ENCODE data around the gene KAT2B. TPM values are rescaled to one million over a fixed set of nuclear protein-coding genes. Genes with fewer than 3 reads are reported as not detected.

The KAT2B gene
- total and polyA plus RNA-seq, 2 of the 13 experiments (the other 11 are each of a cell fraction or from before 2014, with no cell fraction given): 0.97 to 1.7 TPM

DNA sequence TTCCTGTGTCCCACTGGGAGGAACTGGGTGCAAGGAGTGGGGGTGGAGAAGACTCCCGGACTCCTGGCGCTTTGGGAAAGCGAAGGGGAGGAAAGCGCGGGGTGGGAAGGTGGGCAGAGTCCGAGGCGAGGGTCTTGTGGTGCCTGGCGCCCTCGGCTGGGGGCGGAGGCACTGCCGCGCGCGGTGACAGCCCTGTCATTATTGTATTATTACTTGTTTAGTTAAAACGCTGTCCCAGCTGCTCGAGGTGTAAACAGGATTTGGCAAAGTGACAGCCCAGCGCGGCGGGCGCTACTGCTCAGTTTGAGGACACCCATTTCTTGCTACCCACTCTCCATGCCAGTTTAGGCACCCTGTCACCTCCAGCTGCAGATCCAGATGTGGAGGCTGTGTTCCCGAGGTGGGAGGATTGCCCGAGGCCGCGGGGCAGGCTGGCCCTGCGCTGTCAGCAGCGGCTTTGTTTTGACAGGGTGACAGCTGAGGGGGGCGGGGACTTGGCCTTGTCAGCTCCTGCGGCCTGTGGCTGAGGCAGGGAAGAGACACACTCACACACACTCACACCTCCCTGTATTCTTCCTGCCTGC is 1.0 kb downstream of the KAT2B start (continued):
- TF ChIP-seq, protein P1, sequence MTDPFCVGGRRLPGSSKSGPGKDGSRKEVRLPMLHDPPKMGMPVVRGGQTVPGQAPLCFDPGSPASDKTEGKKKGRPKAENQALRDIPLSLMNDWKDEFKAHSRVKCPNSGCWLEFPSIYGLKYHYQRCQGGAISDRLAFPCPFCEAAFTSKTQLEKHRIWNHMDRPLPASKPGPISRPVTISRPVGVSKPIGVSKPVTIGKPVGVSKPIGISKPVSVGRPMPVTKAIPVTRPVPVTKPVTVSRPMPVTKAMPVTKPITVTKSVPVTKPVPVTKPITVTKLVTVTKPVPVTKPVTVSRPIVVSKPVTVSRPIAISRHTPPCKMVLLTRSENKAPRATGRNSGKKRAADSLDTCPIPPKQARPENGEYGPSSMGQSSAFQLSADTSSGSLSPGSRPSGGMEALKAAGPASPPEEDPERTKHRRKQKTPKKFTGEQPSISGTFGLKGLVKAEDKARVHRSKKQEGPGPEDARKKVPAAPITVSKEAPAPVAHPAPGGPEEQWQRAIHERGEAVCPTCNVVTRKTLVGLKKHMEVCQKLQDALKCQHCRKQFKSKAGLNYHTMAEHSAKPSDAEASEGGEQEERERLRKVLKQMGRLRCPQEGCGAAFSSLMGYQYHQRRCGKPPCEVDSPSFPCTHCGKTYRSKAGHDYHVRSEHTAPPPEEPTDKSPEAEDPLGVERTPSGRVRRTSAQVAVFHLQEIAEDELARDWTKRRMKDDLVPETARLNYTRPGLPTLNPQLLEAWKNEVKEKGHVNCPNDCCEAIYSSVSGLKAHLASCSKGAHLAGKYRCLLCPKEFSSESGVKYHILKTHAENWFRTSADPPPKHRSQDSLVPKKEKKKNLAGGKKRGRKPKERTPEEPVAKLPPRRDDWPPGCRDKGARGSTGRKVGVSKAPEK (CRISPR knock-in tag; IDR thresholded peaks at IDR 0.05; ENCODE audit: borderline replicate concordance): no peak
- TF ChIP-seq KDM4B (CRISPR knock-in tag; IDR thresholded peaks at IDR 0.05): no peak
- no peak for TF ChIP-seq ESRRA (CRISPR knock-in tag; IDR thresholded peaks at IDR 0.05; ENCODE audit: low read depth)
- no peak for TF ChIP-seq CAMTA2 (CRISPR knock-in tag; IDR thresholded peaks at IDR 0.05; ENCODE audit: borderline replicate concordance)
- no peak for TF ChIP-seq TIGD3 (CRISPR knock-in tag; IDR thresholded peaks at IDR 0.05; ENCODE audit: borderline replicate concordance)
- TF ChIP-seq TCF7 (IDR thresholded peaks at IDR 0.05; ENCODE audit: low read depth): no peak
- TF ChIP-seq HMG20B (CRISPR knock-in tag; conservative IDR thresholded peaks at IDR 0.05): no peak
- TF ChIP-seq NFE2L1 (CRISPR knock-in tag; IDR thresholded peaks at IDR 0.05; ENCODE audit: borderline replicate concordance): no peak
- TF ChIP-seq NFYB (CRISPR knock-in tag; IDR thresholded peaks at IDR 0.05): no peak
- TF ChIP-seq ZSCAN21 (CRISPR knock-in tag; IDR thresholded peaks at IDR 0.05; ENCODE audit: borderline replicate concordance): 0 out of 2 replicates have a peak, but pooled peaks have one; percentile 29
- TF ChIP-seq SAP130 (CRISPR knock-in tag; IDR thresholded peaks at IDR 0.05; ENCODE audit: low read depth): peak; percentile 99
- no peak for TF ChIP-seq ZNF326 (CRISPR knock-in tag; IDR thresholded peaks at IDR 0.05; ENCODE audit: borderline replicate concordance)
- peak; percentile 36; the same call in 1 of the 2 replicates for TF ChIP-seq TBX2 (CRISPR knock-in tag; IDR thresholded peaks at IDR 0.05; ENCODE audit: borderline replicate concordance)
- TF ChIP-seq, protein P2, sequence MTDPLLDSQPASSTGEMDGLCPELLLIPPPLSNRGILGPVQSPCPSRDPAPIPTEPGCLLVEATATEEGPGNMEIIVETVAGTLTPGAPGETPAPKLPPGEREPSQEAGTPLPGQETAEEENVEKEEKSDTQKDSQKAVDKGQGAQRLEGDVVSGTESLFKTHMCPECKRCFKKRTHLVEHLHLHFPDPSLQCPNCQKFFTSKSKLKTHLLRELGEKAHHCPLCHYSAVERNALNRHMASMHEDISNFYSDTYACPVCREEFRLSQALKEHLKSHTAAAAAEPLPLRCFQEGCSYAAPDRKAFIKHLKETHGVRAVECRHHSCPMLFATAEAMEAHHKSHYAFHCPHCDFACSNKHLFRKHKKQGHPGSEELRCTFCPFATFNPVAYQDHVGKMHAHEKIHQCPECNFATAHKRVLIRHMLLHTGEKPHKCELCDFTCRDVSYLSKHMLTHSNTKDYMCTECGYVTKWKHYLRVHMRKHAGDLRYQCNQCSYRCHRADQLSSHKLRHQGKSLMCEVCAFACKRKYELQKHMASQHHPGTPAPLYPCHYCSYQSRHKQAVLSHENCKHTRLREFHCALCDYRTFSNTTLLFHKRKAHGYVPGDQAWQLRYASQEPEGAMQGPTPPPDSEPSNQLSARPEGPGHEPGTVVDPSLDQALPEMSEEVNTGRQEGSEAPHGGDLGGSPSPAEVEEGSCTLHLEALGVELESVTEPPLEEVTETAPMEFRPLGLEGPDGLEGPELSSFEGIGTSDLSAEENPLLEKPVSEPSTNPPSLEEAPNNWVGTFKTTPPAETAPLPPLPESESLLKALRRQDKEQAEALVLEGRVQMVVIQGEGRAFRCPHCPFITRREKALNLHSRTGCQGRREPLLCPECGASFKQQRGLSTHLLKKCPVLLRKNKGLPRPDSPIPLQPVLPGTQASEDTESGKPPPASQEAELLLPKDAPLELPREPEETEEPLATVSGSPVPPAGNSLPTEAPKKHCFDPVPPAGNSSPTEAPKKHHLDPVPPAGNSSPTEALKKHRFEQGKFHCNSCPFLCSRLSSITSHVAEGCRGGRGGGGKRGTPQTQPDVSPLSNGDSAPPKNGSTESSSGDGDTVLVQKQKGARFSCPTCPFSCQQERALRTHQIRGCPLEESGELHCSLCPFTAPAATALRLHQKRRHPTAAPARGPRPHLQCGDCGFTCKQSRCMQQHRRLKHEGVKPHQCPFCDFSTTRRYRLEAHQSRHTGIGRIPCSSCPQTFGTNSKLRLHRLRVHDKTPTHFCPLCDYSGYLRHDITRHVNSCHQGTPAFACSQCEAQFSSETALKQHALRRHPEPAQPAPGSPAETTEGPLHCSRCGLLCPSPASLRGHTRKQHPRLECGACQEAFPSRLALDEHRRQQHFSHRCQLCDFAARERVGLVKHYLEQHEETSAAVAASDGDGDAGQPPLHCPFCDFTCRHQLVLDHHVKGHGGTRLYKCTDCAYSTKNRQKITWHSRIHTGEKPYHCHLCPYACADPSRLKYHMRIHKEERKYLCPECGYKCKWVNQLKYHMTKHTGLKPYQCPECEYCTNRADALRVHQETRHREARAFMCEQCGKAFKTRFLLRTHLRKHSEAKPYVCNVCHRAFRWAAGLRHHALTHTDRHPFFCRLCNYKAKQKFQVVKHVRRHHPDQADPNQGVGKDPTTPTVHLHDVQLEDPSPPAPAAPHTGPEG (CRISPR knock-in tag; IDR thresholded peaks at IDR 0.05): no peak
- TF ChIP-seq, protein P3, sequence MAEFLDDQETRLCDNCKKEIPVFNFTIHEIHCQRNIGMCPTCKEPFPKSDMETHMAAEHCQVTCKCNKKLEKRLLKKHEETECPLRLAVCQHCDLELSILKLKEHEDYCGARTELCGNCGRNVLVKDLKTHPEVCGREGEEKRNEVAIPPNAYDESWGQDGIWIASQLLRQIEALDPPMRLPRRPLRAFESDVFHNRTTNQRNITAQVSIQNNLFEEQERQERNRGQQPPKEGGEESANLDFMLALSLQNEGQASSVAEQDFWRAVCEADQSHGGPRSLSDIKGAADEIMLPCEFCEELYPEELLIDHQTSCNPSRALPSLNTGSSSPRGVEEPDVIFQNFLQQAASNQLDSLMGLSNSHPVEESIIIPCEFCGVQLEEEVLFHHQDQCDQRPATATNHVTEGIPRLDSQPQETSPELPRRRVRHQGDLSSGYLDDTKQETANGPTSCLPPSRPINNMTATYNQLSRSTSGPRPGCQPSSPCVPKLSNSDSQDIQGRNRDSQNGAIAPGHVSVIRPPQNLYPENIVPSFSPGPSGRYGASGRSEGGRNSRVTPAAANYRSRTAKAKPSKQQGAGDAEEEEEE (CRISPR knock-in tag; IDR thresholded peaks at IDR 0.05; ENCODE audit: borderline replicate concordance): no peak
- TF ChIP-seq ZNF550 (CRISPR knock-in tag; IDR thresholded peaks at IDR 0.05; ENCODE audit: borderline replicate concordance): no peak
- TF ChIP-seq ZC3H13 (CRISPR knock-in tag; IDR thresholded peaks at IDR 0.05): no peak
- no peak for TF ChIP-seq HMG20A (CRISPR knock-in tag; IDR thresholded peaks at IDR 0.05; ENCODE audit: borderline replicate concordance)
